Neural cell (in vitro differentiated cells): ENCODE measurements around the gene IDE. TPM values are rescaled to one million over a fixed set of nuclear protein-coding genes. Genes with fewer than 3 reads are reported as not detected.

Experiments
- H2AFZ ChIP-seq: fragments of 200-600, 300-800 bp; sonication (generic), shearing (Covaris generic); 2 replicates; pipeline ENCODE4 v1.6.0; 2014; ENCODE audit warnings: low read depth, mild to moderate bottlenecking, antibody characterized with exemption, low read length, moderate library complexity
- H3F3A ChIP-seq: fragments of 200-600 bp; shearing (Covaris generic); 2 replicates; pipeline ENCODE4 v1.6.1; 2016; ENCODE audit warnings: mild to moderate bottlenecking, moderate library complexity, mixed read lengths, antibody characterized with exemption, low read length; ENCODE audit not compliant: insufficient read depth, poor library complexity, severe bottlenecking
- H3K27ac ChIP-seq: fragments of 200-600, 300-800 bp; sonication (generic), shearing (Covaris generic); 2 replicates; pipeline ENCODE4 v1.5.1; 2014; ENCODE audit warnings: mild to moderate bottlenecking, low read length, moderate library complexity
- H3K27me3 ChIP-seq: fragments of 300-800, 200-600 bp; sonication (generic), shearing (Covaris generic); 2 replicates; pipeline ENCODE4 v1.6.0; 2014; ENCODE audit warnings: mild to moderate bottlenecking, low read depth, low read length, moderate library complexity; ENCODE audit not compliant: insufficient read depth
- H3K36me3 ChIP-seq: fragments of 300-800, 200-600 bp; sonication (generic), shearing (Covaris generic); 2 replicates; pipeline ENCODE4 v1.5.1; 2014; ENCODE audit warnings: mild to moderate bottlenecking, antibody characterized with exemption, low read length, moderate library complexity; ENCODE audit not compliant: insufficient read depth
- H3K4me2 ChIP-seq: fragments of 300-800, 200-600 bp; sonication (generic), shearing (Covaris generic); 2 replicates; pipeline ENCODE4 v1.6.0; 2014; ENCODE audit warnings: mild to moderate bottlenecking, low read length
- H3K4me3 ChIP-seq: fragments of 300-800, 200-600 bp; sonication (generic), shearing (Covaris generic); 2 replicates; pipeline ENCODE4 v1.5.1; 2014; ENCODE audit warnings: mild to moderate bottlenecking, low read length, moderate library complexity
- H3K79me2 ChIP-seq: fragments of 200-600 bp; shearing (Covaris generic); replicated peaks from 2 replicates; pipeline ENCODE4 v1.6.0; 2014; ENCODE audit warnings: mild to moderate bottlenecking, low read length, moderate library complexity; ENCODE audit not compliant: insufficient read depth
- H3K9ac ChIP-seq: fragments of 300-800, 200-600 bp; sonication (generic), shearing (Covaris generic); 2 replicates; pipeline ENCODE4 v1.6.1; 2016; ENCODE audit warnings: mild to moderate bottlenecking, low read length, mixed read lengths
- H3K9me2 ChIP-seq: fragments of 200-600 bp; shearing (Covaris generic); 2 replicates; pipeline ENCODE4 v1.6.1; 2016; ENCODE audit warnings: mild to moderate bottlenecking, low read length, mixed read lengths; ENCODE audit not compliant: insufficient read depth
- H3K9me3 ChIP-seq: fragments of 200-600, 300-800 bp; sonication (generic), shearing (Covaris generic); 2 replicates; pipeline ENCODE4 v1.6.1; 2016; ENCODE audit warnings: mild to moderate bottlenecking, mixed run types, low read length, moderate library complexity, mixed read lengths
- H4K20me1 ChIP-seq: fragments of 200-600 bp; shearing (Covaris generic); 2 replicates; pipeline ENCODE4 v1.6.1; 2016; ENCODE audit warnings: mild to moderate bottlenecking, mixed run types; ENCODE audit not compliant: insufficient read depth
- CTCF ChIP-seq: fragments of 450-650 bp; IDR thresholded peaks from 2 replicates; pipeline ENCODE4 v1.5.1; 2014; ENCODE audit warnings: antibody characterized with exemption, mild to moderate bottlenecking, moderate library complexity; ENCODE audit not compliant: poor library complexity, severe bottlenecking
- EP300 ChIP-seq: fragments of 450-650 bp; conservative IDR thresholded peaks from 2 replicates; pipeline ENCODE4 v1.6.1; 2014; ENCODE audit warnings: antibody characterized with exemption, mild to moderate bottlenecking, moderate library complexity; ENCODE audit not compliant: poor library complexity, severe bottlenecking
- EZH2 ChIP-seq: fragments of 200-600, 300-800 bp; shearing (Covaris generic), sonication (generic); IDR thresholded peaks from 2 replicates; pipeline ENCODE4 v1.6.1; 2014; ENCODE audit warnings: antibody characterized with exemption, low read length, borderline replicate concordance, mild to moderate bottlenecking; ENCODE audit not compliant: insufficient read depth, poor library complexity, severe bottlenecking
- MXI1 ChIP-seq: fragments of 450-650 bp; conservative IDR thresholded peaks from 2 replicates; pipeline ENCODE4 v1.6.1; 2014; ENCODE audit warnings: antibody characterized with exemption, mild to moderate bottlenecking; ENCODE audit not compliant: poor library complexity, severe bottlenecking
- POLR2AphosphoS5 ChIP-seq: IDR thresholded peaks from 2 replicates; pipeline ENCODE4 v1.6.1; 2012
- RAD21 ChIP-seq: fragments of 450-650 bp; conservative IDR thresholded peaks from 2 replicates; pipeline ENCODE4 v1.6.1; 2014; ENCODE audit warnings: antibody characterized with exemption, mild to moderate bottlenecking, moderate library complexity
- REST ChIP-seq: IDR thresholded peaks from 2 replicates; pipeline ENCODE4 v1.6.1; 2012; ENCODE audit warnings: borderline replicate concordance
- SMC3 ChIP-seq: fragments of 450-650 bp; conservative IDR thresholded peaks from 2 replicates; pipeline ENCODE4 v1.6.1; 2014; ENCODE audit warnings: antibody characterized with exemption, mild to moderate bottlenecking, moderate library complexity; ENCODE audit not compliant: poor library complexity
- TAF1 ChIP-seq: IDR thresholded peaks from 2 replicates; pipeline ENCODE4 v1.6.1; 2012; ENCODE audit warnings: low read depth
- polyA plus RNA-seq: library from polyadenylated mRNA; depleted of rRNA; stranded (reverse); fragments of >200 nt; gene quantifications from 2 replicates; pipeline ENCODE4 v1.2.3, GENCODE V29; 2014

IDE gene
- polyA plus RNA-seq, 1 donor from 2014 or later: 10.4 TPM

GRCh38 chr10:92550924-92551323, 23.0 kb downstream of the IDE start:
- H3K27me3 ChIP-seq: no peaks in the 10 kb centered on the region
- no peaks in the 10 kb centered on the region for H3K36me3 ChIP-seq
- H4K20me1 ChIP-seq: no peaks in the 10 kb centered on the region
- H2AFZ ChIP-seq: no peak overlapping the region
- no peak overlapping the region for H3K27ac ChIP-seq
- H3F3A ChIP-seq: no peaks in the 10 kb centered on the region
- no peak overlapping the region for H3K4me2 ChIP-seq
- H3K79me2 ChIP-seq: no peaks in the 10 kb centered on the region
- H3K4me3 ChIP-seq: no peak overlapping the region
- H3K9me2 ChIP-seq: no peaks in the 10 kb centered on the region
- no peak overlapping the region for H3K9ac ChIP-seq
- peaks cover 6% of the 10 kb centered on the region for H3K9me3 ChIP-seq
- no peak for TF ChIP-seq EZH2
- TF ChIP-seq CTCF: no peak
- no peak for TF ChIP-seq SMC3
- no peak for TF ChIP-seq EP300
- no peak for TF ChIP-seq REST
- TF ChIP-seq POLR2AphosphoS5: no peak
- TF ChIP-seq MXI1: no peak
- no peak for TF ChIP-seq TAF1
- TF ChIP-seq RAD21: no peak

GRCh38 chr10:92547676-92548075, 26.2 kb downstream of the IDE start:
- no peak overlapping the region for H3K9ac ChIP-seq
- no peaks in the 10 kb centered on the region for H3K79me2 ChIP-seq
- no peak overlapping the region for H2AFZ ChIP-seq
- H3K36me3 ChIP-seq: no peaks in the 10 kb centered on the region
- no peak overlapping the region for H3K27ac ChIP-seq
- no peaks in the 10 kb centered on the region for H3K9me3 ChIP-seq
- no peak overlapping the region for H3K4me2 ChIP-seq
- no peaks in the 10 kb centered on the region for H4K20me1 ChIP-seq
- TF ChIP-seq CTCF (no peak), EZH2 (no peak), REST (no peak), TAF1 (no peak), SMC3 (no peak), POLR2AphosphoS5 (no peak), EP300 (no peak), RAD21 (no peak), MXI1 (no peak)
- no peaks in the 10 kb centered on the region for H3F3A ChIP-seq
- no peaks in the 10 kb centered on the region for H3K27me3 ChIP-seq
- no peak overlapping the region for H3K4me3 ChIP-seq
- H3K9me2 ChIP-seq: no peaks in the 10 kb centered on the region
